Neural crest cell (in vitro differentiated cells): ENCODE results near the gene FKBP11. TPM values are rescaled to one million over a fixed set of nuclear protein-coding genes. Genes with fewer than 3 reads are reported as not detected.

Experiments used
- DNase-seq: peaks from one replicate; pipeline ENCODE4 v3.0.0; 2021; ENCODE audit warnings: low read depth, mixed read lengths, low spot score
- H3K27ac Mint-ChIP-seq: one replicate; pipeline ENCODE4 v1.8.0; 2021; ENCODE audit warnings: mild to moderate bottlenecking, mixed read lengths; ENCODE audit not compliant: unreplicated experiment
- H3K27me3 Mint-ChIP-seq: 2 replicates; pipeline ENCODE4 v1.8.0; 2021; ENCODE audit warnings: low read depth, mild to moderate bottlenecking, mixed read lengths
- H3K36me3 Mint-ChIP-seq: 2 replicates; pipeline ENCODE4 v1.8.0; 2021; ENCODE audit warnings: low read depth, mild to moderate bottlenecking, mixed read lengths
- H3K4me1 Mint-ChIP-seq: 2 replicates; pipeline ENCODE4 v1.8.0; 2021; ENCODE audit warnings: mixed read lengths
- H3K4me3 Mint-ChIP-seq: one replicate; pipeline ENCODE4 v1.8.0; 2021; ENCODE audit warnings: mild to moderate bottlenecking, mixed read lengths
- H3K9me3 Mint-ChIP-seq: 2 replicates; pipeline ENCODE4 v1.8.0; 2021; ENCODE audit warnings: mixed read lengths
- CTCF ChIP-seq: fragments of 200-600 bp; sonication (generic); conservative IDR thresholded peaks from 2 replicates; pipeline ENCODE4 v1.5.0; 2021; ENCODE audit warnings: antibody characterized with exemption, mild to moderate bottlenecking
- total RNA-seq: library from RNA; stranded (reverse); gene quantifications from 2 replicates; pipeline ENCODE4 v1.2.1, GENCODE V29; 2021

Gene FKBP11
- total RNA-seq, 1 donor from 2014 or later, result 15.1 TPM

GRCh38 chr12:48958049-48958388 lies 32.7 kb upstream of the FKBP11 start:
- no peak overlapping the region for H3K27ac Mint-ChIP-seq
- H3K36me3 Mint-ChIP-seq, result no peaks in the 10 kb centered on the region
- no peak for TF ChIP-seq CTCF
- H3K4me3 Mint-ChIP-seq, result peak overlapping the region; percentile 100
- peaks cover 30% of the 10 kb centered on the region for H3K4me1 Mint-ChIP-seq
- H3K9me3 Mint-ChIP-seq, result no peaks in the 10 kb centered on the region
- no peak for DNase-seq
- H3K27me3 Mint-ChIP-seq, result peaks cover 26% of the 10 kb centered on the region

GRCh38 chr12:48957141-48958048 lies 32.1 kb upstream of the FKBP11 start, which contains the start of gene ARF3:
Gene ARF3, minus strand, starts transcription at chr12:48957487. Its CDS starts 16,392 bp downstream, at chr12:48941095.
- Mint-ChIP-seq H3K4me1 (peaks cover 33% of the 10 kb centered on the region), H3K4me3 (peak within 1 kb of the TSS; percentile 100)
- peak; percentile 13 for TF ChIP-seq CTCF

GRCh38 chr12:48956279-48957140 lies 31.2 kb upstream of the FKBP11 start:
- DNase-seq, result peak; percentile 70

More at GRCh38 chr12:48957141-48958048, 32.1 kb upstream of the FKBP11 start, which contains the start of gene ARF3:
- peak within 1 kb of the TSS; percentile 89 for H3K27ac Mint-ChIP-seq
- H3K36me3 Mint-ChIP-seq, result no peaks in the 10 kb centered on the region
- peak; percentile 93 for DNase-seq
- H3K27me3 Mint-ChIP-seq, result peaks cover 24% of the 10 kb centered on the region
- no peaks in the 10 kb centered on the region for H3K9me3 Mint-ChIP-seq

GRCh38 chr12:48954841-48955501 lies 29.7 kb upstream of the FKBP11 start:
- Mint-ChIP-seq H3K4me1 (peaks cover 35% of the 10 kb centered on the region), H3K27ac (no peak overlapping the region), H3K4me3 (peak overlapping the region; percentile 100), H3K27me3 (peaks cover 8% of the 10 kb centered on the region), H3K36me3 (no peaks in the 10 kb centered on the region), H3K9me3 (no peaks in the 10 kb centered on the region)
- no peak for DNase-seq
- TF ChIP-seq CTCF, result no peak

More at GRCh38 chr12:48956279-48957140, 31.2 kb upstream of the FKBP11 start:
- peak overlapping the region; percentile 96 for H3K27ac Mint-ChIP-seq
- no peaks in the 10 kb centered on the region for H3K36me3 Mint-ChIP-seq
- H3K4me1 Mint-ChIP-seq, result peaks cover 35% of the 10 kb centered on the region
- TF ChIP-seq CTCF, result peak; percentile 41
- H3K27me3 Mint-ChIP-seq, result peaks cover 19% of the 10 kb centered on the region
- peak overlapping the region; percentile 100 for H3K4me3 Mint-ChIP-seq
- H3K9me3 Mint-ChIP-seq, result no peaks in the 10 kb centered on the region

GRCh38 chr12:48954061-48954460 lies 28.8 kb upstream of the FKBP11 start:
- no peak for DNase-seq
- TF ChIP-seq CTCF, result no peak
- no peak overlapping the region for H3K27ac Mint-ChIP-seq
- no peaks in the 10 kb centered on the region for H3K36me3 Mint-ChIP-seq
- peak overlapping the region; percentile 31 for H3K4me3 Mint-ChIP-seq
- H3K9me3 Mint-ChIP-seq, result no peaks in the 10 kb centered on the region
- peaks cover 35% of the 10 kb centered on the region for H3K4me1 Mint-ChIP-seq
- peaks cover 3% of the 10 kb centered on the region for H3K27me3 Mint-ChIP-seq
